ENCODE measurements around the gene RHBDL3. TPM values are rescaled to one million over a fixed set of nuclear protein-coding genes. Genes with fewer than 3 reads are reported as not detected.

Gene RHBDL3
- total RNA-seq, 1 donor from 2014 or later: 0.99 TPM

DNA sequence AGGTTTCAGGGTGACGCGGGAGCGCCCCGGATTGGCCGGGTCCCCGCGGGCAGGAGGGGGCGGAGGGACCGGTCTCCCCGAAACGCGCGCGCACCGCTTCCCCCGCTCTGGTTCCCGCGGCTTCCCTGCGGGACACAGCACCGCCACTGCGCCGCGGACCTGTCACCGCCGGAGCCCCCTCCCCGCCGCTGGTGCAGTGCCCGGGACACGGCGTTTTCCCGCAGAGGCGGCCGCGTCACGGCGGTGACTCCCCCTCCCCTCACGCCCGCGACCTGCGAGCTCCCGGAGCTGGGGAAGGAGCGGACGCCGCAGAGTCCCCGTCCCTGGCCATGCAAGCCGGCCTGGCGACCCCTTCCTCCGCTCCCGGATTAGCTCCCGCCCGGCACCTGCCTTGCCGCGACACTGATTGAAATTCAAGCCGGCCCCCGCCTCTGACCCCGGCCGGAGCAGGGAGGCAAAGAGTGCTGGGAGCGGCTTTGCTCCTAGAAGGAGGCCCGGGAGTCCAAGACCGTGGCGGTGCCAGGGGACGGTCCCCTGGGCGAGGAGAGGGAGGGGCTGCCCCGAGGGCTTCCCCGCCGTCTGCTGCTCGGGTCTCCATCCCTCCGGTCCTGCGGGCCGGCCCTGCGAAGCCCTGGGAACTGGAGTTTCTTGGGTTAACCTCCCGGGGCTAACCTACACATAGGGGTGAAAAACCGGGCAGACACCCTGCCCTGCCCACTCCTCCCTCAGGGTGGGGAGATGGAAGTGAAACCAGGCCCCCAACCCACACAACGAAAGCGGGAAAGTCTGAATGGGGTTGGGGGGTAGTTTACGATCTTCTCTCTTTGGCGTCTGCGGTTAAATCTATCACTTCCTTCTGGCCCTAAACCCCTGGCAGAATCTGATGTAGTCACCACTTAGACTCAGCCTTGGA, 1.0 kb downstream of the RHBDL3 start:
- no peak for DNase-seq (ENCODE audit: low spot score)

DNA sequence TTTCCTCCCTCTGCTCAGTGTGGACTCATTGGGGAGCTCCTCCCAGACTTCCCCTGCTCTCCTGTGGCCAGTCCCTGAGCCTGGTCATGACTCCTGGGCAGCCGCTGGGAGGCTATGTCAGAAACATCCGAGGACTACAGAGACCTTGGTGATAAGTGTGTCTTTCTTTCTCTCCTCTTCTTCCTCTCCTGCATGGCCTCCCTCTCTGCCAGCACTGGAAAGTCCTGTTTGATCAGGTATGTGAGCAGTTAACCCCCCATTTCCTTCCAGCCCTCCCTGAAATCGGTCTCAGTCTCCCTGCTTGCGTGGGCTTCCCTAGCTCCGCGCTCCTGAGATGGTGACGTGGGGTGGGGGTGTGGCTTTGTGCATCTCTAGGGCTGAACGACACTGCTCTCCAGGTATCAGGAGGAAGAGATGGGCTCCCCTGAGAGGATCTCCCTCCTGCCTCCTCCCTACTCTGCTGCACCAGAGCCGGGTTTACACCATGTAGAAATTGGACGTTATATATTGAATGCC, 2.1 kb downstream of the RHBDL3 start:
- no peak for DNase-seq (ENCODE audit: low spot score)

DNA sequence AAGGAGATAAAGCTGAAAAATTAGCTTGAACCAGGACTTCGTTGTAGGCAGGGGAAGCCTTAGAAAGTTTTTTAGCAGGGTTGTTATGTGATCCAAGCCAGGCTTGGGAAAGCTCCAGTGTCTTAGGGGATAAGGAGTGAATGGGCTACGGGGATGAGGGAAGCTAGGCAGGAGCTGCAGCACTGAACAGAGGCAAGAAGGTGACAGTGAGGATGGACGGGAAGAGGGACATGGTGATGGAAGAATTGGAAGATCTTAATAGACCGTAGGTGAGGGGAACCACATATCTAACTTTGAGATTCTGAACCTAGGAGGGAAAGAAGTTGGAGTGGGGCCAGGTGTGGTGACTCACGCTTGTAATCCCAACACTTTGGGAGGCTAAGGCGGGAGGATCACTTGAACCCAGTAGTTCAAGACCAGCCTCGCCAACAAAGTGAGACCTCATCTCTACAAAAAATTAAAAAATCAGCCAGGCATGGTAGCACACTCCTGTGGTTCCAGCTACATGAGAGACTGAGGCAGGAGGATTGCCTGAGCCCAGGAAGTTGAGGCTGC, 3.2 kb downstream of the RHBDL3 start:
- no peak for DNase-seq (ENCODE audit: low spot score)

DNA sequence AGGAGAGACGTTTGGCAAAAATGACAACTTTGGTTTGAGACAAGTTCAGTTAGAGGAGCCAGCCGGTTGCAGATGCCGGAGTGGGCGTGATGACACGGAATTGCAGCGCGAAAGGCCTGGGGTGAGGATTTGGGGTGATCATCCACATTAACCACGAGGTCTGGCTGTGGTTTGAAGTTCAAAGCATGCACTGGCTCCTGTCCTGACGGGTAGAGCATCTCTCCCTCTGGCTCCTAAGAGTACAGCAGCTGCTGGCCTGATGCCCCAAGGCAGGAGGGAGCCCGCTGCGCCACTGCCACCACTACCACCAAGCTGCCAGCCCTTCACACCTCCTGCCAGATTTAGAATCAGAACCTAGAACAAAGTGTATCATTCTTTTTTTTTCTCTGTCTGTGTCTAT, 3.7 kb downstream of the RHBDL3 start:
- no peak for DNase-seq (ENCODE audit: low spot score)

DNA sequence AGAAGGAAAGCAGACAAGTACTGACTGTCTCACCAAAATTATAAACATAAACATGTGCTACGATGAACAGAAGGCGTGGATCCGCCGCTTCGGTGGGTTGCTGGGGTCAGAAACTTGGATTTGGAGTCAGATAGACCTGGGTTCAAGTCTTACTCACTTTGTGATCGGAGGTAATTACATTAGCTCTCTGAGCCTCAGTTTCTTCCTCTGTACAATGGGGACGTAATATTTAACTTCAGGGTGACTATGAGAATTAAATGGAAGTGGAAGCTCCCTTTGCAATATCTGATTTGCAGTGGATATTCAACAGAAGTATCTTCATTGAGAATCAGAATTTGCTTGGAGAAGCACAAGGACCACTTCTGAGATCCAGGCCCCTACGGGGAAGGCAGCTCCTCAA, 6.2 kb downstream of the RHBDL3 start:
- no peak for DNase-seq (ENCODE audit: low spot score)

DNA sequence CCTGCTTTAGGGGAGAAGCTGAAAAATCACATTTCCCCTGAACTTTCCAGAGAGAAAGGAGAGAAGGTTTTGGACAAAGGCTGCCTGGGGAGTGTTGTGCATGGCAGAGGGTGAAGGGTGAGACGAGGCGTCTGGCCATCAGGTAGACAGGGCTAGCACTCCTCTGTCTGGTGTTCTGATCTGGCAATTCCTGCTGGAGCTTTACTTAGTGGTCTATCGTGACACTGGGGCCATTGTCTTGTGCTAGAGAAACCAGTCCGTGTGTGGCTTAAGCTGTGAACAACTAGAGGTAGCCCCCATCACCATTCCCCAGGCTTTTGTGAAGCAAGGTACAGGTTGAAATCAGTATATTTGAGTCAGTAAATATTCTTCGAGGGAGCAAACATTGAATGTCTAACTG, 8.5 kb downstream of the RHBDL3 start:
- DNase-seq (ENCODE audit: low spot score): no peak

DNA sequence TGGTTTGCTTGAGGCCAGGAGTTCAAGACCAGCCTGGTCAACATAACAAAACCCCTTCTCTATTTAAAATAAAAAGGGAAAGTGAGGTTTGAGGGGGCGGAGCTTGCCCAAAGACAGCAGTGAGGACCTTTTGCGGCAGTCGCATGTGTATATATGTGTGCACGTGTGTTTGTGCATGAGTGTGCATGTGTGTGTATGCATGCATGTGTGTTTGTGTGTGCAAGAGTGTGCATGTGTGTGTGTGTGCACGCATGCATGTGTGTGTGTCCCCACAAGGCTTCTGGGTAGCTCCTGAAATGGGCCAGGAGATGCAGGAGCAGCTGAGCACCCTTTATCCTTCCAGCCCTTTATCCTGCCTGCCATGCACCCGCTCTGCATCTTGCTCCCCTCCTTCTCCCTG, 9.0 kb downstream of the RHBDL3 start:
- DNase-seq (ENCODE audit: low spot score): no peak

DNA sequence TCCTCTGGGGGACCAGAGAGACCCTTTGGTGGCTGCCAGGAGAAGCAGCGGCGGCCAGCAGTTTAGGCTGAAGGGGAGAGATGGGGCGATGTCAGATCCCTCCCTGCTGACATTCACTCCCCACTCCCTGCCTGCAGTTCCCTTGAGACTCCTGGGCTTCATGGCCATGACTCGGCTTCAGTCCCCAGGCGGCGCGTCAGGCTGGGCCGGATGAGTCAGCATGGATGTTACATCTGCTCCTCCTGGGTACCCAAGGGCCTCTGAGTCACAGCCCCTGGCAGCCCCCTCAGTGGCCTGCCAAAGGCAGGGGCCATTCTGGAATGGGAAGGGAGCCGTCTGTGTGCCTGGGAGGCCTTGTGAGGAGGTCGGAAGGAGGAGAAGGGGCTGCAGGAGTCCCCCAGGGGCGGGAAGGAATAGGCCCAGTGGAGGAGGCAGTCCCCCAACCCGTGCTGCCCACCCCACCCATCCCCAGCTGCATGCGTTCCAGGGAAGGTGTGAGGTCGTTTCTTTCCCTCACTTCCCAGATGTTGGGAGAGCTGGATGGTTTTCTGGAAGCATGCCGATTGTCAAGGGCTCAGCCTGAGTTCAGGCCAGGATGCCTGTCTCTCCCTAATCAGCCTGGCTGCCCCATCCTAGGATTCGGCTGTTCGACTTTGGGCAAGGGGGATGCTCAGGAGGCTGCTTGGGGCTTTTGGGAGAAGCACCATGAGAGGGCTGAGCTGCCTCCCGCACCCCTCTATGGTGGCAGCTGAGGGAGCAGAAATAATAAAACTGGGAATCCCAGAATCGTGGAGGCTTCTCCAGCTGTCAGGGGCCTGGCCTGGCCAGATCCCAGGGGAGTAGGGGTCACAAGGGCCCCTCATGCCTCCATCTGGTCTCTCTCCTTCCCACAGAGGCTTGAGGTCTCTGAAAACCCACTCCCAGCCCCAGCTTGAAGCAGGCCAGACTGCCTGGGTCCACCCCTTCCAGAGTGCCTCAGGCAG, 9.7 kb downstream of the RHBDL3 start:
- no peak for DNase-seq (ENCODE audit: low spot score)

DNA sequence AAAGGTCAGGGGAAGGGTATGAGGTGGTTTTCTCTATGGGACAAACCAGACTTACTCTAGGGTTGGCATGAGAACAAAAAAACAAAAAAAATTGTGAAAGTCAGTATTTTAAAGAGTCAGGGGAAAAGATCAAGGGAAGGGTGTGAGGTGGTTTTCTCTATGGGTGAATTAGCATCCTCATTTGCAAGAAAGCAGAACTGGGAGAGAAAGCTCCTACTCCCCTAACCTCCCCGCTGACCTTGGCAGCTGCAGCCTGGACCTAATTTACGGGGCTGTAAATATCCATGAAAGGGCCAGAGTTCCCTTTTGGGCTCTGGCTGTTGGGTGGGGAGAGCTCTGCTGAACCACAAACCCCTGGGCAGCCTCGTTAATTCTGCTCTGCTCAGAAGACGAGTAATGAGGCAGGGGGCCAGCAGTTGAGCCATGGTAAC, 10.6 kb downstream of the RHBDL3 start:
- no peak for DNase-seq (ENCODE audit: low spot score)

DNA sequence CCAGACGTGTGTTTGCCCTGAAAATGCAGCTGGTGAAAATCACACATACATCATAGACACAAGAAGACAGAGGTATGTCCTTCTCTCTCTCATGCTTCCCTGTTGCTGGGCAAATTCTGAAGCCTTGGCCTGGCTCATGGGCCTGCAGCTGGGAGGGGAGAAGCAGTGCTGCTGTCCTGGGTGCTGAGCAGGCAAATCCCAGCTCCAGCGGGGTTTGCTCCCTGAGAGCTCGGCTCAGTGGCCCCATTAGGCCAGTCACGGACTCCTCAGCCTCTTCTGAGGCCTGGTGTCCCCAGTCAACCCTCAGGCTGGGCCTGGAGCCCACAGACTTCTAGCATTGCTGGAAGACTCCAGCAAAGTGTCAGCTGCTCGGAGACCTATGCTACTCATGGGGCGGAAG, 11.7 kb downstream of the RHBDL3 start:
- DNase-seq (ENCODE audit: low spot score): no peak

DNA sequence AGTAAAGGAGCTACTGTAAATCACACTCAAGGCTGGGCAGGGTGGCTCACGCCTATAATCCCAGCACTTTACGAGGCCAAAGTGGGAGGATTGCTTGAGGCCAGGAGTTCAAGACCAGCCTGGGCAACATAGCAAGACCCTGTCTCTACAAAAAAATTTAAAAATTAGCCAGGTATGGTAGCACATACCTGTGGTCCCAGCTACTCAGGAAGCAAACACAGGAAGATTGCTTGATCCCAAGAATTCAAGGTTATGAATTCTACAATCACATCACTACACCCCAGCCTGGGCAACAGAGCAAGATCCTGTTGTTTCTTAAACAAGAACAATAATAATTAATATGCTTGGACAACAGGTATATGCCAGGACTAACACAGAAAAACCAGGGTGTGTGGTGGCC, 13.2 kb downstream of the RHBDL3 start:
- no peak for DNase-seq (ENCODE audit: low spot score)

DNA sequence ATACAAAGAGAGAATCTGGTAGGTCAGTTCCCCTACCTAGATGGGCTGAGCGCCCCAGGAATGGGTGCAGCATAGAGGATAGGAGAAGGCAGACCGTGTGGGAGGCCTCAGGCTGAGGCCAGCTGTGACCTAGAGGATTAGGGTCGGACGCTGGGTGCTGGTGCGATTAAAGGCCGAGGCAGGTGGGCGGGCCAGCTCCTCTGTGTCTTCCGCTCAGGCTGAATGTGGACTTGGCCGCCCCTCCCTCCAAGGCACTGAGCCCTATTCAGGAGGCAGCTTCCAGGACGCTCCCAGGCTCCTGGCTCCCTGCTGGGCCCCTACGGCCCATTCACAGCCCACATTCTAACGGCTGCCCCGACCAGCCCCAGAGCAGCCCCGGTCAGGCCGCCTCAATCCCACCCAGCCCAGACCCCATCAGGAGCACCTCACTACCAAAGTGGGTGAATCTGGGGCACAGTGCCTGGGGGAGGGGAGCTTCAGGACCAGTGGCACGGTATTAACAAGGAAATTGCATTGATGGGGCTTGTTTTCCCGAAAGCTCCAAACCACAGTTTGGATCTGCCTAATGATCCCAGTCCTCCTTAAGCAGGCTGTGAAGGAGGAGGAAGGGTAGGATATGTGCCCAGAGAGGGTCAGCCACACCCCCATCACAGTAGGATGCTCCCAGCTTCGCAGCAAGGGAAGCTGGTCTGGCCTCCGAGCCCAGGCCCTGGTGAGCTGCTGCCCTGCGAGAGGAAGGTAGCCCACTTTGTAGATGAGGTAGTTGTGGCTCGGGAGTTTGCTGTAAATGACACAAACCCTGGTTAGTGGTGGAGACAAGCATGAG, 14.5 kb downstream of the RHBDL3 start:
- no peak for DNase-seq (ENCODE audit: low spot score)

DNA sequence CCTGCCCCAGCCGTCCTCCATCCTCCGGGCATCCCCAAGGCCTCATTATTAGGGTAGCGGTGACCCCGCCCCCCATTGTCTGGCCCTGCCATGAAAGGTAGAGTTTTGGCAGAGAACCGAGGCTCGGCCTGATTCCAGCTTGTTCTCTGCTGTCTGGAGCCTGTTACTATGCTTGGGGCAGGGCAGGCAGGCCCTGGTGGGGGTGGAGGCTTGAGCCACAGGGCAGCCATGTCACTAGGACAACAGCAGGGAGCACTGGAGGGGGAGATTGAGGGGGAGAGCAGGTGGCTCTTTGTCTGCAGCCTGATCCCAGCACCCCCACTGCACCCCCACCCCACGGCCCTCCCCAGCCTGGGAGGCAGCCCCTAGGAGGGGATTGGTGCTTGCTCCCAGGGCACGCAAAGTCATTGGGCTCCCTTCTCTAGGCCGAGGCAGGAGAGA, 15.4 kb downstream of the RHBDL3 start:
- no peak for DNase-seq (ENCODE audit: low spot score)

DNA sequence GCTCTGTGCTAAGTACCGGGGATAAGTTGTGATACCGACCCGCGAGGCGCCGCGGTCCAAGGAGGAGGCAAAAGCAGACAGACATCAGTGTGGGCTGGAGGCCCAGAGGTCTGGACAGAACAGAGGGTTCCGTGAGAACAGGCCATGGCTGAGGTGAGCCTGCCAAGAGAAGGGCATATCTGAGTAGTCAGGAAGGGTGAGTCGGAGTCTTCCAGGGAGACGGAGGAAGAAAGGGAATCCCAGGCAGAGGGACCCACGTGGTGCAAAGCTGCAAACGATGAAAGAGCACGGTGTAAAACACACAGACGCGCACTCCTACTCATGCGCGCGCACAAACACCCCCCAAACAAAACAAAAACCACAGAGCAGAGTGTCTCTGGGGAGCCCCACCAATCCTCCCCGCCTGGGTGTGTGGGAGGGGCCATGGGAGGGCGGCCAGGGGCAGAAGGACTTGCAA, 18.1 kb downstream of the RHBDL3 start:
- no peak for DNase-seq (ENCODE audit: low spot score)

DNA sequence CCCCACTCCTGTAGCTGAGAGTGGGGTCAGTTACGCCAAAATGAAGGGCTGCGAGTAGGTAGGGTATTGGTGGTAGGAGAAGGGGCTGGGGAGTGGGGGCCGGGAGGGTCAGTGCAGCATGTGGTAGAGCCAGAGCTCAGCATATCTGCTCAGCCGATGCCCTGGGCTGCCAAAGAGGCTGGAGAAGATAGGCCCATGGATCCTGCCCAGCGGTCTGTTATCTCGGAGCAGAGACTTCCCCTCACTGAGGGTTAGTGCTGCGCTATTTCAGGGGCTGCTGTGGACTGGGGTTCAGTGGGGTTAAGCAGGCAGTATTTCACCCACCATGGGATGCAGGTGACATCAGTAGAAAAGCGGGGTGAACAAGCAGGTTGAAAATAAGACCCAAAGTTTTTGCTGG, 19.7 kb downstream of the RHBDL3 start:
- no peak for DNase-seq (ENCODE audit: low spot score)

DNA sequence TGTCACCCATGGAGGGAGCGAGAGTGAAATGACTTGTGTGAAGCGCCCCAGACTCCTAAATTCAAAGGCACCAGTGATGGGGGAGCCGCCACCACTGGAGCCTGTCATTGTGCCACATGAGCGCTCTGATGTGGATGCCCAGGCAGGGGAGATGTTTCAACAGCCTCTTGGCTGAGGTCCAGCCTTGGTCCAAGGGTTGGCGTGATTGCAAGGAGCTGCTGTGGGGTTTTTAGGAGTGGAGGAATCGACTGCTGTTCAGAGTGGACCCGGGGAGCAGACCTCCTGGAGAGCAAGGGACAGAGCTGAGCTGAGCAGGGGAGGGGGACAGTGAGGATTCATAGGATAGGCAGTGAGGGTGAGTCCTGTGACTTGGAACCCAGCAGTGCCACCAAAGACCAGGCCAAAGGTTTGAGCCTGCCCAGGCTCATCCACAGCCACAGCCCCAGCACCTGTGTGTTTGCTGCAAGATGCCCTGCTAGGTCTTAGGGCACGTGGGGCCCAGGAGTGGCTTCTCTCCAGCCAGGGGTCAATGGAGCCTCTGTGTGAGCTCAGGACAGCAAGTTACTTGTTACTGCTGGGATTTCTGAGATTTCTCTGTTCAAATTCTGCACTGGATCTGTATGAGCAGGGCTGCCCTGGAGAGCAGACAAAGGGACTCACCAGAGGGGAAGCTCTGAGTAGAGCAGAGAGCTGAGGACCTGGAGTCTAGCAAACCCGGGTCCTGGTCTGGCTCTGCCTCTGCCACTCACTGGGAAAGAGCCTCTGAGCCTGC, 20.3 kb downstream of the RHBDL3 start:
- DNase-seq (ENCODE audit: low spot score): no peak

DNA sequence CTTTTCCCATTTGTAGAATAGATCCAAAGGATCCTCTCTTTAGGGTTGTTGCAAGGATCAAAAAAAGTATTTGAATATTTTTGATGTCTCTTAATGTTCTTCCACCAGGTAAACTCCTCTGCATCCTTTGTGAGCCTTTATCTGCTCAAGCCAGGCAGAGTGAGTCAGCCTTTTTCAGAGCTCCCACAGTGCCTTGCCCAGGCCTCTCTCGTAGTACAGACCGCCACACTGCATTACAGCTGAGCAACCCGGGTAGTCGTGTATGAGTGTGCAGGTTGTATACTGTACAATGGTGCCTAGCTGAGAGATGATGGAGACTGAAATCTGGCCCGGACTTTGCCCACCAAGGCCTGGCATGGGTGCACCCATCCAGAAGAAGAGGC, 20.9 kb downstream of the RHBDL3 start:
- no peak for DNase-seq (ENCODE audit: low spot score)

DNA sequence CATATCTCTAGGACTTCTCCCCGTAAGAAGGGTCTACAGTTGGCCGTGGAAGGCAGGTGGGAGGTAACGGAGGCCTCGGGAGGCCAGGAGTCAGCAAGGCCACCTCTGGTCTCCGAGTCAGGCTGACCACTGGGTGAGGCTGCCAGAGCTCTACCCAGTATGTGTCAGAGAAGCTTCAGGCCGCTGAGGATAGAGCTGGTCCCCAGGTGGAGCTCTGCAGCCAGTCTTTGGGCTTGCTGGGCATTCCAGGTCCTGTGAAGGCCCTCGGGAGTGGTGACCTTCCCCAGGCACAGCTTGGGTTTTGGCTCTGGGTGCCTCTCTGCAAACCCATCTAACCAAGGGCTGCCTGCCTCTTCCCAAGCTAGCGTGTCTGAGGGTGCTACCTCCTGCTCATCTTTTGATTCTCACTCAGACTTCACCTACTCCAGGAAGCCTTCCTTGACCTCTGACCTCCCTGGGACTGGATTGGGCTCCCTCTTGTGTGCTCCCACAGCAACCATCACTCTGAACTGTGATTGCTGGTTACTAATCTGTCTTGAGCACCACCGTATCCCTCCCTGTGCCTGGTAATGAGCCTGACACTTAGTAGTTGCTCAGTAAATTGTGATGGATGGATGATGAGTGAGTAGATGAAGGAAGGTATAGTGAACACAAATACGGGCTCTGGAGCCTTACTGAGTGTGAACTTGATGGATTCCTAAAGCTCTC, 22.3 kb downstream of the RHBDL3 start:
- no peak for DNase-seq (ENCODE audit: low spot score)

DNA sequence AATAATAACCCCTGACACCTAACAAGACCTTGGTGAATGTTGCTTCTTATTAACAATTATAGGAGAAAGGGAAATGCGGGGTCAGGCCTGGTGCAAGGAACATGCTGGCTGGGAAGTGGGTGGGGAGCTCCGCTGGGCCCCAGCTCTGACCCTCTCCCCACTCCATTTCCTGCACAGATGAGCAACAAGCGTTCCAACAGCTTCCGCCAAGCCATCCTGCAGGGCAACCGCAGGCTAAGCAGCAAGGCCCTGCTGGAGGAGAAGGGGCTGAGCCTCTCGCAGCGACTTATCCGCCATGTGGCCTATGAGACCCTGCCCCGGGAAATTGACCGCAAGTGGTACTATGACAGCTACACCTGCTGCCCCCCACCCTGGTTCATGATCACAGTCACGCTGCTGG, 23.0 kb downstream of the RHBDL3 start:
- no peak for DNase-seq (ENCODE audit: low spot score)

Measured in ureter (tissue), 1 donor.